Measurements from ENCODE around the gene TMEM116.
"Not testable (repeated sequence)": the region's sequence is repeated elsewhere in the genome, so short reads cannot be mapped to it uniquely, and the experiment has no call there.

The TMEM116 gene

DNA sequence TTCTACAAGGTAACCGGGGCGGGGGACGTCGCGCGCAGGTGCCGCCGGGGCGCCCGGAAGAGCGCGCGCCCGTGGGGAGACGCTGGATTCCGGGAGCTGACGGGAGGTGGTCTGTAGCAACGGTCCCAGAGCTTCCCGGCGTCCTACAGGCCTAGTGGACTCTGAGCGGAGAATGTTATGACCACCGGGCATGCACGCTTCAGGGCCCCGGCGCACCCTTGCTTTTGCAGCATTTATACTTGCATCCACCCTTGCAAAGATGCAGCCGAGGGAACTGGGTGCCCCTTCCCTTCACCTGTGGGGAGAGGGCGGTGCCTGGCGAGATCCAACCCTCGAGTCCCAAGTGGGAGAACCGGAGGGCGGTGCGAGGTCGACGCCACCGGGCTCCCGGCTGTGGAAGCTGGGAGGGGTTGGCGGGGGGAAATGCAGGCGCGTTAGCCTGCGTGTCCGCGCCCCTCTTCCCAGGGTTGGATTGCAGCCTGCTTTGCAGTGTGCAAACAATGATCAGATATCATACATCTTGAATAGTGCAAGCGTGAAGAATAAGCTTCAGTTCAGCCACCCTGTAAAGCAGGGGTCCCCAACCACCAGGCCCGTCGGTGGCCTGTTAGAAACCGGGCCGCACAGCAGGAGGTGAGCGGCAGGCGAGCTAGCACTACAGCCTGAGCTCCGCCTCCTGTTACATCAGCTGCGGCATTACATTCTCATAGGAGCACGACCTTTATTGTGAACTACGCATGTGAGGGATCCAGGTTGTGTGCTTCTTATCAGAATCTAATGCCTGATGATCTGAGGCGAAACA, 837 bp upstream of the TMEM116 start:
- Histone ChIP-seq H3K27ac (peak overlapping the region; percentile 82), H3K4me3 (peak overlapping the region; percentile 99), H3K9ac (ENCODE audit: insufficient read length) (peak overlapping the region; percentile 77), H3K36me3 (ENCODE audit: insufficient read depth, low read length) (peaks cover 39% of the 10 kb centered on the region), H3K9me3 (ENCODE audit: low read depth, low read length) (no peaks in the 10 kb centered on the region)
- TF ChIP-seq POLR2AphosphoS5 (IDR thresholded peaks at IDR 0.05; ENCODE audit: borderline replicate concordance, low read depth, low read length) (peak; percentile 64), EZH2 (IDR thresholded peaks at IDR 0.05) (no peak), FOXP2 (optimal IDR thresholded peaks at IDR 0.05; ENCODE audit: control extremely low read depth, extremely low read length, insufficient read depth) (no peak)
- DNase-seq (ENCODE audit: low read depth, low spot score): no peak

GRCh38 chr12:112011685-112012084, 1.3 kb downstream of the TMEM116 start:
- peak overlapping the region; percentile 99 for H3K4me3 ChIP-seq
- H3K9ac ChIP-seq (ENCODE audit: insufficient read length): peak overlapping the region; percentile 48

DNA sequence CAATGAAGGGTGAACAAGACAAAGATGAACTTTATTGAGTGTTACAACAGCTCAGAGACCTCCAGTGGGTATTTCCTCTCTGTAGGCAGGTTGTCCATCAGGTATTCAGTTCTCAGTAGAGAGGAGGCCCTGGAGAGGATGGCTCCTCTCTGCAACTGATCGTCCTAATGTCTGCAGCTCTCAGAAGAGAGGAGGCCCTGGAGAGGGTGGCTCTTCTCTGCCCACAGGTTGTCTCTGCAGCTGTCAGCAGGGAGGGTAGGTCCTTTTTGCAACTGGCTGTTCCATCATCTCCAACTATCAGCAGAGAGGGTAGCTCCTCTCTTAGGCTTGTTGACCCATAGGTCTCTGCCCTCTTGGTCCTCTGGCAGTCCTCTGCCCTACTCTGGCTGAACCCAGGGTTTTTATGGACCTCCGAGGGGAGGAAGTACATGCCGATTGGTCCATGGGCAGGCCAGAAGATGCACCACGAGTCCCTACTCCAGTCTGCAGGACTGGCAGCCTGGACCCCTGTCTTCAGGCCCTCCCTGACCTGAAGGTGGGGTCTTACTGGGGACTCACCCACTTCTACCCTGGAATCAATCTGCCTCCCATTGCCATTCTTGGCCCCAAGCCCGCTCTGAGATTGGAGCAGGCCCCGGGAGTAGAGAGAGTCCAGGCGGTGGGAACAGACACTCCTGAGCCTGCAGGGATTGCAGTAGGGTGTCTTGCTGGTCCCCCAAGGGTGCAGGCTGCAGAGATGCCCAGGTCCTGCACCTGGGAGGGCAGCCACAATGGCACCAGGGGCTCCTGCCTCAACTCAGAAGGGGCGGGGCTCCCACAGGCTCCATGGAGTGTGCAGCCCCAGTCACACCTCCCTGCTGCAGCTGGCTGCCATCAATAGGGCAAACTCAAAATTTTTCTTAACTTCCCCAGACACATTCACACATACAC, 2.3 kb downstream of the TMEM116 start:
- DNase-seq (ENCODE audit: low read depth, low spot score): no peak
- Histone ChIP-seq H3K4me3 (no peak overlapping the region), H3K9me3 (ENCODE audit: low read depth, low read length) (no peaks in the 10 kb centered on the region), H3K36me3 (ENCODE audit: insufficient read depth, low read length) (peaks cover 10% of the 10 kb centered on the region), H3K9ac (ENCODE audit: insufficient read length) (no peak overlapping the region), H3K27ac (peak overlapping the region; percentile 63)
- TF ChIP-seq EZH2 (IDR thresholded peaks at IDR 0.05): no peak
- no peak; the same call in 1 of the 2 replicates for TF ChIP-seq POLR2AphosphoS5 (IDR thresholded peaks at IDR 0.05; ENCODE audit: borderline replicate concordance, low read depth, low read length)
- TF ChIP-seq FOXP2 (optimal IDR thresholded peaks at IDR 0.05; ENCODE audit: control extremely low read depth, extremely low read length, insufficient read depth): no peak

More at GRCh38 chr12:112011685-112012084, 1.3 kb downstream of the TMEM116 start:
- Histone ChIP-seq H3K36me3 (ENCODE audit: insufficient read depth, low read length) (peaks cover 20% of the 10 kb centered on the region), H3K27ac (no peak overlapping the region), H3K9me3 (ENCODE audit: low read depth, low read length) (no peaks in the 10 kb centered on the region)
- TF ChIP-seq POLR2AphosphoS5 (IDR thresholded peaks at IDR 0.05; ENCODE audit: borderline replicate concordance, low read depth, low read length) (no peak; the same call in 1 of the 2 replicates), FOXP2 (optimal IDR thresholded peaks at IDR 0.05; ENCODE audit: control extremely low read depth, extremely low read length, insufficient read depth) (no peak), EZH2 (IDR thresholded peaks at IDR 0.05) (no peak)
- DNase-seq (ENCODE audit: low read depth, low spot score): no peak

GRCh38 chr12:112009596-112009995, 3.4 kb downstream of the TMEM116 start:
- not testable (repeated sequence) for H3K36me3 ChIP-seq (ENCODE audit: insufficient read depth, low read length); H3K4me3 ChIP-seq; DNase-seq (ENCODE audit: low read depth, low spot score); H3K9me3 ChIP-seq (ENCODE audit: low read depth, low read length); H3K9ac ChIP-seq (ENCODE audit: insufficient read length)
- peak overlapping the region; percentile 63 for H3K27ac ChIP-seq

- no peak for DNase-seq (ENCODE audit: low read depth, low spot score)
- Histone ChIP-seq H3K9ac (ENCODE audit: insufficient read length) (no peak overlapping the region), H3K4me3 (no peak overlapping the region), H3K36me3 (ENCODE audit: insufficient read depth, low read length) (no peaks in the 10 kb centered on the region), H3K9me3 (ENCODE audit: low read depth, low read length) (no peaks in the 10 kb centered on the region), H3K27ac (no peak overlapping the region)
- TF ChIP-seq POLR2AphosphoS5 (IDR thresholded peaks at IDR 0.05; ENCODE audit: borderline replicate concordance, low read depth, low read length) (no peak), FOXP2 (optimal IDR thresholded peaks at IDR 0.05; ENCODE audit: control extremely low read depth, extremely low read length, insufficient read depth) (no peak), EZH2 (IDR thresholded peaks at IDR 0.05) (no peak)
Observed at GRCh38 chr12:112008918-112009317, 4.0 kb downstream of the TMEM116 start.

DNA sequence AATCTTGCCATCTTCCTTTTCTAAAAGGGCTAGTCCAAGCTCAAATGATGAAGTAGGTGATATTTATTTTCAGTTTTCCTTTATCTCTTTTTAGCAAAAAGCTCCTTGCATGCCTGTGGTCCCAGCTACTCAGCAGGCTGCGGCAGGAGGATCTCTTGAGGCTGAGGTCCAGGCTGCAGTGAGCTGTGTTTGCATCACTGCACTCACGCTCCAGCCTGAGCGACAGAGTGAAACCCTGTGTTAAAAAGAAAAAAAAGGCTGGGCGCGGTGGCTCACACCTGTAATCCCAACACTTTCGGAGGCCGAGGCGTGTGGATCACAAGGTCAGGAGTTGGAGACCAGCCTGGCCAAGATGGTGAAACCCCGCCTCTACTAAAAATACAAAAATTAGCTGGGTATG, 5.0 kb downstream of the TMEM116 start:
- H3K9me3 ChIP-seq (ENCODE audit: low read depth, low read length): no peaks in the 10 kb centered on the region
- no peak overlapping the region for H3K27ac ChIP-seq
- no peak overlapping the region for H3K4me3 ChIP-seq
- DNase-seq (ENCODE audit: low read depth, low spot score): no peak
- H3K9ac ChIP-seq (ENCODE audit: insufficient read length): no peak overlapping the region
- no peaks in the 10 kb centered on the region for H3K36me3 ChIP-seq (ENCODE audit: insufficient read depth, low read length)
- TF ChIP-seq FOXP2 (optimal IDR thresholded peaks at IDR 0.05; ENCODE audit: control extremely low read depth, extremely low read length, insufficient read depth) (no peak), POLR2AphosphoS5 (IDR thresholded peaks at IDR 0.05; ENCODE audit: borderline replicate concordance, low read depth, low read length) (no peak), EZH2 (IDR thresholded peaks at IDR 0.05) (no peak)

- no peak for DNase-seq (ENCODE audit: low read depth, low spot score)
- Histone ChIP-seq H3K9me3 (ENCODE audit: low read depth, low read length) (no peaks in the 10 kb centered on the region), H3K4me3 (peak overlapping the region; percentile 10; the same call in 1 of the 2 replicates), H3K27ac (no peak overlapping the region; the same call in 1 of the 2 replicates), H3K9ac (ENCODE audit: insufficient read length) (peak overlapping the region; percentile 4), H3K36me3 (ENCODE audit: insufficient read depth, low read length) (no peaks in the 10 kb centered on the region)
- no peak for TF ChIP-seq FOXP2 (optimal IDR thresholded peaks at IDR 0.05; ENCODE audit: control extremely low read depth, extremely low read length, insufficient read depth)
- no peak for TF ChIP-seq POLR2AphosphoS5 (IDR thresholded peaks at IDR 0.05; ENCODE audit: borderline replicate concordance, low read depth, low read length)
- no peak for TF ChIP-seq EZH2 (IDR thresholded peaks at IDR 0.05)
Observed at GRCh38 chr12:112005419-112006395, 7.3 kb downstream of the TMEM116 start.

Measured in SK-N-MC (cell line).